HEK293 (cell line): ENCODE results near the gene FIBP.
A peak's percentile ranks its signal among the peaks of the same experiment; 100 is the strongest.

Source experiments
- CTCF ChIP-seq: fragments of 450-650 bp; formaldehyde crosslinking; IDR thresholded peaks from 2 replicates; pipeline ENCODE4 v1.5.1; 2016; ENCODE audit warnings: missing biosample characterization, missing genetic modification characterization
- KLF10 ChIP-seq: fragments of 450-650 bp; IDR thresholded peaks from 2 replicates; pipeline ENCODE4 v1.5.1; 2018; ENCODE audit warnings: missing biosample characterization, mild to moderate bottlenecking, missing genetic modification characterization
- MYNN ChIP-seq: fragments of 450-650 bp; formaldehyde crosslinking; IDR thresholded peaks from 2 replicates; pipeline ENCODE4 v1.5.1; 2016; ENCODE audit warnings: missing biosample characterization, missing genetic modification characterization, borderline replicate concordance
- SETDB1 ChIP-seq: IDR thresholded peaks from one replicate; pipeline ENCODE4 v1.6.1; 2017; ENCODE audit warnings: mild to moderate bottlenecking, low read length, moderate library complexity, mixed read lengths; ENCODE audit not compliant: insufficient read length
- TCF7L2 ChIP-seq: IDR thresholded peaks from 2 replicates; pipeline ENCODE4 v1.6.1; 2011; ENCODE audit warnings: low read depth, mild to moderate bottlenecking, inconsistent platforms, low read length, moderate library complexity, borderline replicate concordance
- TRIM28 ChIP-seq: IDR thresholded peaks from 2 replicates; pipeline ENCODE4 v1.6.1; 2011; ENCODE audit warnings: low read length, control low read depth, borderline replicate concordance
- ZNF121 ChIP-seq: fragments of 450-650 bp; formaldehyde crosslinking; IDR thresholded peaks from 2 replicates; pipeline ENCODE4 v1.5.1; 2016; ENCODE audit warnings: missing biosample characterization, missing genetic modification characterization
- ZNF2 ChIP-seq: fragments of 450-650 bp; formaldehyde crosslinking; IDR thresholded peaks from 2 replicates; pipeline ENCODE4 v1.5.1; 2016; ENCODE audit warnings: missing biosample characterization, missing genetic modification characterization
- ZNF488 ChIP-seq: fragments of 450-650 bp; formaldehyde crosslinking; IDR thresholded peaks from 2 replicates; pipeline ENCODE4 v1.5.1; 2016; ENCODE audit warnings: missing biosample characterization, missing genetic modification characterization
- ZNF785 ChIP-seq: fragments of 450-650 bp; formaldehyde crosslinking; IDR thresholded peaks from 2 replicates; pipeline ENCODE4 v1.5.1; 2016; ENCODE audit warnings: missing biosample characterization, missing genetic modification characterization
- ZNF792 ChIP-seq: fragments of 450-650 bp; formaldehyde crosslinking; IDR thresholded peaks from 2 replicates; pipeline ENCODE4 v1.5.1; 2016; ENCODE audit warnings: missing biosample characterization, missing genetic modification characterization
- ZXDB ChIP-seq: fragments of 450-650 bp; formaldehyde crosslinking; IDR thresholded peaks from 2 replicates; pipeline ENCODE4 v1.5.1; 2016; ENCODE audit warnings: missing biosample characterization, missing genetic modification characterization

- peak; percentile 29; the same call in 1 of the 2 replicates for TF ChIP-seq ZXDB (tag by site-specific recombination)
- no peak for TF ChIP-seq TRIM28
- TF ChIP-seq ZNF2: 0 out of 2 replicates have a peak, but pooled peaks have one; percentile 25
- 0 out of 2 replicates have a peak, but pooled peaks have one; percentile 45 for TF ChIP-seq CTCF (tag by site-specific recombination)
- no peak for TF ChIP-seq ZNF121 (tag by site-specific recombination)
- TF ChIP-seq ZNF792 (tag by site-specific recombination): no peak
- no peak for TF ChIP-seq KLF10 (tag by site-specific recombination)
- TF ChIP-seq ZNF785 (tag by site-specific recombination): no peak
- TF ChIP-seq SETDB1: no peak
- TF ChIP-seq MYNN (tag by site-specific recombination): no peak
- TF ChIP-seq ZNF488: no peak
- no peak for TF ChIP-seq TCF7L2
Observed at GRCh38 chr11:65899356-65900124, 11.3 kb upstream of the FIBP start.
